DMS 273 treated with DMSO at 0.1 percent for 48 hours (cell line): ENCODE results near the gene ABL1.

ENCODE experiments used
- DNase-seq: peaks from one replicate; lab custom pipeline; 2025; lab: John Stamatoyannopoulos, UW

Gene ABL1

DNA sequence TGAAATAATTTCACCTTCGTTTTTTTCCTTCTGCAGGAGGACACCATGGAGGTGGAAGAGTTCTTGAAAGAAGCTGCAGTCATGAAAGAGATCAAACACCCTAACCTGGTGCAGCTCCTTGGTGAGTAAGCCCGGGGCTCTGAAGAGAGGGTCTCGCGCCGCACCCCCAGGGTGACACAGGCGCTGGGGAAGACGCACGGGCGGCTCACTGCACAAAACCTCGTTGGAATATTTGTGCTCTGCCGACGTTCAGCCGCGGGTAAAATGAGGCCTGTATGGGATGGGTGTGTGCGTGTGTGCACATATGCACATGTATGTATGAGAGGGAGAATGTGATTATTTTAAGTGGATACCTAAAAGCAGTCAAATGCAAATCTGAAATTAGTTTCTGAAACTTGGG, 37.0 kb downstream of the ABL1 start:
- no peak for DNase-seq

GRCh38 chr9:130872508-130872907, 37.5 kb downstream of the ABL1 start:
- no peak for DNase-seq

DNA sequence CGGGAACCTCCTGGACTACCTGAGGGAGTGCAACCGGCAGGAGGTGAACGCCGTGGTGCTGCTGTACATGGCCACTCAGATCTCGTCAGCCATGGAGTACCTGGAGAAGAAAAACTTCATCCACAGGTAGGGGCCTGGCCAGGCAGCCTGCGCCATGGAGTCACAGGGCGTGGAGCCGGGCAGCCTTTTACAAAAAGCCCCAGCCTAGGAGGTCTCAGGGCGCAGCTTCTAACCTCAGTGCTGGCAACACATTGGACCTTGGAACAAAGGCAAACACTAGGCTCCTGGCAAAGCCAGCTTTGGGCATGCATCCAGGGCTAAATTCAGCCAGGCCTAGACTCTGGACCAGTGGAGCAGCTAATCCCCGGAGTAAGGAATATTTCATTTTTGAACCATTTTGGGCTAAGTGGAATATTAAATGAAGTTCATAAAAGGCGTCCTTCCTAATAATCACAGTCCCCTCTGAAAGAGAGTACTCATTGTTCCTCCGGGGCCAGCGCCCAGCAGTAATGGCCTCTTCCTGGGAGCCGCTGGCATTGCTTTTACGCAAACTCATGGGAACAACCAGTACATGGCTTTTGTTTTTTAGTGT, 38.0 kb downstream of the ABL1 start:
- DNase-seq, result no peak

GRCh38 chr9:130873966-130874365, 38.9 kb downstream of the ABL1 start:
- no peak for DNase-seq

GRCh38 chr9:130874783-130875182, 39.7 kb downstream of the ABL1 start:
- DNase-seq, result no peak

GRCh38 chr9:130877300-130877699, 42.2 kb downstream of the ABL1 start:
- no peak for DNase-seq

- no peak for DNase-seq
Measured at GRCh38 chr9:130878295-130878694, 43.2 kb downstream of the ABL1 start.

GRCh38 chr9:130879863-130880411, 44.9 kb downstream of the ABL1 start:
- no peak for DNase-seq

GRCh38 chr9:130880599-130881220, 45.7 kb downstream of the ABL1 start:
- DNase-seq, result no peak

GRCh38 chr9:130881516-130881915, 46.5 kb downstream of the ABL1 start:
- no peak for DNase-seq

DNA sequence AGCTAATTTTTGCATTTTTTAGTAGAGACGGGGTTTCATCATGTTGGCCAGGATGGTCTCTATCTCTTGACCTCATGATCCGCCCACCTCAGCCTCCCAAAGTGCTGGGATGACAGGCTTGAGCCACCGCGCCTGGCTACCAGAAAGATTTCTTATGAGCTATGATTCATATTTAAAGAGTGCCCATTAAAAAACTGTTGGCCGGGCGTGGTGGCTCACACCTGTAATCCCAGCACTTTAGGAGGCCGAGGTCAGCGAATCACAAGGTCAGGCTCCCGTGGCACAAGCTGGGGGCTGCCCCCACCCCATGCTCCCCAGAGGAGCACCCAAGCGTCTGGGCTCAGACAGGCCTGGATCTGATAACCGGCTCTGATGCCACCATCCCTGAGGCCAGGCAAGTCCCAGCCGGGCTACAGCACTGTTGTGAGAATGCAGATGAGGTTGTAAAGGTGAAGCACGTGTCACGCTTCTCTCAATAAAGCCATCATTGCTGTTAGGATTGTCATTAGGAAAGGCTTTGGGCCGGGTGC, 47.7 kb downstream of the ABL1 start:
- DNase-seq, result no peak

DNA sequence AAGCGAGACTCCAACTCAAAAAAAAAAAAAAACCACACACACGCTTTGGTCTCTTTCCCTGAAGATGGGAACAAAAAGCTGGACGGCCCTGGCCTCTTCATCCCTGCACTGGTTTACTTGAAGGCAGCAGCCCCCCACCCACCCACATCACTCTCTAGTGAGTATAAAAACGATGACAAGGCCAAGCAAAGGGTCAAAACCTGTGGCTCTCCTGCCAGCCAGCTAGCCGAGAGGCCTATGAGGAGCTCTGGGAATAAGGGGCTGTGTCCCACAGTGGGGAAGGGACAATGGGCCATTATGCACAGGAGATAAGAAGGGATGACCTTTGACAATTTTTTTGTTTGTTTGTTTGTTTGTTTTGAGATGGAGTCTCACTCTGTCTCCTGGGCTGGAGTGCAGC, 48.4 kb downstream of the ABL1 start:
- DNase-seq, result no peak

- no peak for DNase-seq
Measured at GRCh38 chr9:130884111-130884531, 49.1 kb downstream of the ABL1 start.

DNA sequence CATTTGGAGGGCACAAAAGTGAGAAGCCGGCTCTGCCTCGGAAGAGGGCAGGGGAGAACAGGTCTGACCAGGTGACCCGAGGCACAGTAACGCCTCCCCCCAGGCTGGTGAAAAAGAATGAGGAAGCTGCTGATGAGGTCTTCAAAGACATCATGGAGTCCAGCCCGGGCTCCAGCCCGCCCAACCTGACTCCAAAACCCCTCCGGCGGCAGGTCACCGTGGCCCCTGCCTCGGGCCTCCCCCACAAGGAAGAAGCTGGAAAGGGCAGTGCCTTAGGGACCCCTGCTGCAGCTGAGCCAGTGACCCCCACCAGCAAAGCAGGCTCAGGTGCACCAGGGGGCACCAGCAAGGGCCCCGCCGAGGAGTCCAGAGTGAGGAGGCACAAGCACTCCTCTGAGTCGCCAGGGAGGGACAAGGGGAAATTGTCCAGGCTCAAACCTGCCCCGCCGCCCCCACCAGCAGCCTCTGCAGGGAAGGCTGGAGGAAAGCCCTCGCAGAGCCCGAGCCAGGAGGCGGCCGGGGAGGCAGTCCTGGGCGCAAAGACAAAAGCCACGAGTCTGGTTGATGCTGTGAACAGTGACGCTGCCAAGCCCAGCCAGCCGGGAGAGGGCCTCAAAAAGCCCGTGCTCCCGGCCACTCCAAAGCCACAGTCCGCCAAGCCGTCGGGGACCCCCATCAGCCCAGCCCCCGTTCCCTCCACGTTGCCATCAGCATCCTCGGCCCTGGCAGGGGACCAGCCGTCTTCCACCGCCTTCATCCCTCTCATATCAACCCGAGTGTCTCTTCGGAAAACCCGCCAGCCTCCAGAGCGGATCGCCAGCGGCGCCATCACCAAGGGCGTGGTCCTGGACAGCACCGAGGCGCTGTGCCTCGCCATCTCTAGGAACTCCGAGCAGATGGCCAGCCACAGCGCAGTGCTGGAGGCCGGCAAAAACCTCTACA, 49.8 kb downstream of the ABL1 start:
- DNase-seq, result no peak

DNA sequence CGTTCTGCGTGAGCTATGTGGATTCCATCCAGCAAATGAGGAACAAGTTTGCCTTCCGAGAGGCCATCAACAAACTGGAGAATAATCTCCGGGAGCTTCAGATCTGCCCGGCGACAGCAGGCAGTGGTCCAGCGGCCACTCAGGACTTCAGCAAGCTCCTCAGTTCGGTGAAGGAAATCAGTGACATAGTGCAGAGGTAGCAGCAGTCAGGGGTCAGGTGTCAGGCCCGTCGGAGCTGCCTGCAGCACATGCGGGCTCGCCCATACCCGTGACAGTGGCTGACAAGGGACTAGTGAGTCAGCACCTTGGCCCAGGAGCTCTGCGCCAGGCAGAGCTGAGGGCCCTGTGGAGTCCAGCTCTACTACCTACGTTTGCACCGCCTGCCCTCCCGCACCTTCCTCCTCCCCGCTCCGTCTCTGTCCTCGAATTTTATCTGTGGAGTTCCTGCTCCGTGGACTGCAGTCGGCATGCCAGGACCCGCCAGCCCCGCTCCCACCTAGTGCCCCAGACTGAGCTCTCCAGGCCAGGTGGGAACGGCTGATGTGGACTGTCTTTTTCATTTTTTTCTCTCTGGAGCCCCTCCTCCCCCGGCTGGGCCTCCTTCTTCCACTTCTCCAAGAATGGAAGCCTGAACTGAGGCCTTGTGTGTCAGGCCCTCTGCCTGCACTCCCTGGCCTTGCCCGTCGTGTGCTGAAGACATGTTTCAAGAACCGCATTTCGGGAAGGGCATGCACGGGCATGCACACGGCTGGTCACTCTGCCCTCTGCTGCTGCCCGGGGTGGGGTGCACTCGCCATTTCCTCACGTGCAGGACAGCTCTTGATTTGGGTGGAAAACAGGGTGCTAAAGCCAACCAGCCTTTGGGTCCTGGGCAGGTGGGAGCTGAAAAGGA, 50.7 kb downstream of the ABL1 start:
- no peak for DNase-seq

DNA sequence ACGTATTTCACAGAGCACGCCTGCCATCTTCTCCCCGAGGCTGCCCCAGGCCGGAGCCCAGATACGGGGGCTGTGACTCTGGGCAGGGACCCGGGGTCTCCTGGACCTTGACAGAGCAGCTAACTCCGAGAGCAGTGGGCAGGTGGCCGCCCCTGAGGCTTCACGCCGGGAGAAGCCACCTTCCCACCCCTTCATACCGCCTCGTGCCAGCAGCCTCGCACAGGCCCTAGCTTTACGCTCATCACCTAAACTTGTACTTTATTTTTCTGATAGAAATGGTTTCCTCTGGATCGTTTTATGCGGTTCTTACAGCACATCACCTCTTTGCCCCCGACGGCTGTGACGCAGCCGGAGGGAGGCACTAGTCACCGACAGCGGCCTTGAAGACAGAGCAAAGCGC, 51.9 kb downstream of the ABL1 start:
- DNase-seq, result no peak

GRCh38 chr9:130887494-130888144, 52.6 kb downstream of the ABL1 start:
- DNase-seq, result no peak

GRCh38 chr9:130888146-130888885, 53.3 kb downstream of the ABL1 start:
- DNase-seq, result no peak

- no peak for DNase-seq
Measured at GRCh38 chr9:130890124-130890523, 55.1 kb downstream of the ABL1 start.
